HG02610 (cell line): Measurements from ENCODE around the gene LRP6.
"Not testable (repeated sequence)": the region's sequence is repeated elsewhere in the genome, so short reads cannot be mapped to it uniquely, and the experiment has no call there.

ENCODE experiments used
- ATAC-seq: cut with Tn5 transposase; IDR thresholded peaks from one replicate; pipeline ENCODE4 v1.9.1; 2021; ENCODE audit warnings: mild to moderate bottlenecking, moderate library complexity; ENCODE audit not compliant: unreplicated experiment

Gene LRP6

GRCh38 chr12:12266873-12267741 lies at the start of gene LRP6:
LRP6 (minus strand) TSS chr12:12267044; CDS start chr12:12266735, 309 bp downstream.
- peak; percentile 83 for ATAC-seq

GRCh38 chr12:12315838-12316237 lies 49.0 kb upstream of the LRP6 start:
- ATAC-seq: no peak

GRCh38 chr12:12310695-12311094 lies 43.9 kb upstream of the LRP6 start:
- ATAC-seq: not testable (repeated sequence)

- ATAC-seq: no peak
These were observed 38.9 kb upstream of the LRP6 start for GRCh38 chr12:12305568-12306300.

DNA sequence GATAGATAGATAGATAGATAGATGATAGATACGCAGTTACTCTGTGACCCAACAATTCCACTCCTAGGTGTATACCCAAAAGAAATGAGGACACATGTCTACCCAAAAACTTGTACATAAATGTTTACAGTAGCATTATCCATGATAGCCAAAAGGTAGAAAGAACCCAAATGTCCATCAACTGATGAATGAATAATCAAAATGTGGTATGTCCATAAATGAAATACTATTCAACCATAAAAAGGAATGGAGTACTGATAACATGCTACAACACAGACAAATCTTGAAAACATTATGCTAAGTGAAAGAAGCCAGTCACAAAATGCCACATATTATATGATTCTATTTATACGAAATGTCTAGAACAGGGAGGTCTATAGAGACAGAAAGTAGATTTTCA lies 36.1 kb upstream of the LRP6 start:
- no peak for ATAC-seq

GRCh38 chr12:12301122-12301521 lies 34.3 kb upstream of the LRP6 start:
- ATAC-seq: no peak

DNA sequence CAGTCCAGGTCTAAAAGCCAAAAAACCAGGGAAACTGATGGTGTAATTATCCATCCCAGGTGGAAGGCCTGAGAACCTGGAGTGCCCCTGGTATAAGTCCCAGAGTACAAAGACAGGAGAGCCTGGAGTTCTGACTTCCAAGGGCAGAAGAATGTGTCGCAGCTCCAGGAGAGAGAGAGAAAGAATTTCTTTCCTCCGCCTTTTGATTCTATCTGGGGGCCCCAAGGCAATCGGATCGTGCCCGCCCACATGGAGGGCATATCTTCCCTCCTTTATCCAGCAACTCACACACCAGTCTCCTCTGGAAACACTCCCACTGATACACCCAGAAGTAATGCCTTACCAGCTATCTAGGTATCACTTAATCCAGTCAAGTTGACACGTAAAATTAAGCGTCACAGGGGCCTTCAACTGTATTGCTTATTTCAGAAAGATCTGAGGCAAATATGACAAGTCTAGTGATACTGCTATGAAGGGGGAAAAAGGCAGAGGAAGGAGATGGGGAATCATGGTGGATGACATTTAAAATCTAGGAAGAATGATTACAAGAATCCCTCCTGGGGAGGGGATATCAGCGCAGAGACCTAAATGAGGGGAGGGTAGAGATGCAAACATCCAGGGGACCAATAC lies 30.5 kb upstream of the LRP6 start:
- no peak for ATAC-seq

DNA sequence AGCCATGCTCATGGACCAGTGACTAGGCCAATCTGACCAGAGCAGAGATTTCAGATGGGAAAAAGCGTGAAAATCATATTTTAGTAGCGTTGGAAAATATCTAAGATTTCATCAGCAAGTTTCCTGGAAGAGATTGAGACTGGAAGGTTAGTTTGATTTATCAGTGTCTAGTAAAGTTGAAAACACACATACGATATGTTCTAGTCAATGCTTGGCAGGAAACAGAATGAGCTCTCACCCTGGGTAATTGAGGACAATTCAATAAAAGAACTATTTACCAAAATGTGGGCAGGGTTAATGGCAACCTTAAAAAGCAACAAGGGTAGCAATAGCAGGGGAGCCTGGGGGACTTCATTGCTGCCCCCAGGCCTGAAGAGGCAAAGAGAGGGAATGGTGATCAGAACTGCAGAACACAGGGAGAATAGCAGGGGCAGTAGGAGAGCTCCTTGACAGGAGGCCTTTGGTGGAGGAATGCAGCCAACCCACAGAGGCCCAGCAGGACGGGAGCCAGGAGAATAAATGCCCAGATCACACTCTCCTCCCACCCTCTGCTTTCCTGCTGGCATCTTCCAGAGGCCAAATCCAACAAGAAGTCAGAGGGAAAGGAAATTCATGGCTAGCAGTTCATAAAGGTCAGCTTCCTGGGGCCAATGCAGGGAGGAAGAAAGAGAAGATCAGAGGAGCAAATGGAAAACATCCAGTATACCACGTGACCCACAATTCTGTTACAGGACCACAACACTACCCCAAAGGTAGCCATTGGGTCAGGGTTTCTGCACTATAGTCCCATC lies 27.6 kb upstream of the LRP6 start:
- no peak for ATAC-seq

- ATAC-seq: no peak
These were observed 23.4 kb upstream of the LRP6 start for GRCh38 chr12:12290206-12290605.

- no peak for ATAC-seq
These were observed 19.6 kb upstream of the LRP6 start for GRCh38 chr12:12286441-12286840.

DNA sequence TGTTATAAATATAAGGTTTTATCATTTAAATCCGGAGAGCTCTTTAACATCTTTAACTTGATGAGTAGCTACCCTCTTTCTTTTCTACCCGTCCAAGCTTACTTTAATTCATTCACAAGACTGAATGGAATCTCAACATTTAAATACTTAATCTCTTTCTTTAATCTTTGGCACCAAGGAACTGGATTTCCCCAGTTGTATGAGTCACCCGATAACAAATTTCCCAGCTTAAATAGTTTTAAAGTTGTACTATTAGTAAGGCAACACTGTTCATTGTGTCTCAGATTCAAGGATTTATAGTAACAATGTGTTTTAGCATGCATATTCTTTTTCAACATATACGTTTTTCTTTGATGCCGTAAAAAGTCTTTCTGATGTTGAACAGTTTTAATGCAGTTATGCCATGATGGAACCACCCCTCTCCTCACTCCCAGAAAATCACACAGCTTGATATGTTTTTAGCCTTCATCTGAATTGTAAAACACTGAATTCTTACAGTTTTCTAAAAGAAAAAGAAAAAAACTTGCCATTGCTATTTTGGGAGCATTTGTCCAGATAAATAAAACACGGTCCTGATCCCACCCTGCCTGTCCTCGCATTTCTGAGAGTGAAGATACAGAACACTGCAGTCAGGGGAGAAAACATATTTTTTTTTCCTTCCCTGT lies 16.0 kb upstream of the LRP6 start:
- ATAC-seq: no peak

DNA sequence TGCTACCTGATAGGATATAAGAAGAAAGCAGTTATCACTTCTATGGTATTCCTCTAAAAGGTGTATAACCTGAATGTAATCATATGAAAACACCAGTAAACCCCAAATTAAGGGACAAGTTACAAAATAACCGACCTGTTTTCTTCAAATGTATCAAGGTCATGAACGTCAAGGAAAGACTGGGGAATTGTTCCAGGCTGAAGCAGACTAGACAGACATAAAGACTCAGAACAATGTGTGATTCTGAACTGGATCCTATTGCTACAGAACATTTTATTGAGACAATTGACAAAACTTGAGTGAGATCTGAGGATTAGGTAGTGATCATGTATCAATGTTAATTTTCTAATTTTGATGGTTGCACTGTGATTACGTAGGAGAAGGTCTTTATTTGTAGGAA lies 15.4 kb upstream of the LRP6 start:
- no peak for ATAC-seq

- no peak for ATAC-seq
These were observed 14.3 kb upstream of the LRP6 start for GRCh38 chr12:12281134-12281533.

DNA sequence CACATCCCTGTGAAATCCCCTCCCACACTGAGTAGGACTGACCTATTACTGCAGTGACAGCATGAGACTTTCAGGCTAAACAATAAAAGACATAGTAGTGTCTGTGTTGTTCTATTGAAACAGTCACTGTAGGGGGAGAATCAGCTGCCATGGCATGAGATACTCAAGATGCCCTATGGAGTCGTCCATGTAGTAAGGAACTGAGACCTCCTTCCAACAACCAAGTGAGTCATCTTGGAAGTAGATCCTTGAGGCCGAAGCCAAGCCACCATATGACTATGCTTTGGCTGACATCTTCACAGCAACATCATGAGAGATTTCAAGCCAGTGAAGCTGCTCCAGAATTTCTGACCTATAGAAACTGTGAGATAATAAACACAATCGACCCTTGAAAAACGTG lies 12.1 kb upstream of the LRP6 start:
- ATAC-seq: no peak

- ATAC-seq: no peak
These were observed 9.0 kb upstream of the LRP6 start for GRCh38 chr12:12275874-12276273.

GRCh38 chr12:12273291-12273957 lies 6.6 kb upstream of the LRP6 start:
- no peak for ATAC-seq

GRCh38 chr12:12272869-12273268 lies 6.0 kb upstream of the LRP6 start:
- ATAC-seq: no peak

GRCh38 chr12:12270226-12270625 lies 3.4 kb upstream of the LRP6 start:
- no peak for ATAC-seq

DNA sequence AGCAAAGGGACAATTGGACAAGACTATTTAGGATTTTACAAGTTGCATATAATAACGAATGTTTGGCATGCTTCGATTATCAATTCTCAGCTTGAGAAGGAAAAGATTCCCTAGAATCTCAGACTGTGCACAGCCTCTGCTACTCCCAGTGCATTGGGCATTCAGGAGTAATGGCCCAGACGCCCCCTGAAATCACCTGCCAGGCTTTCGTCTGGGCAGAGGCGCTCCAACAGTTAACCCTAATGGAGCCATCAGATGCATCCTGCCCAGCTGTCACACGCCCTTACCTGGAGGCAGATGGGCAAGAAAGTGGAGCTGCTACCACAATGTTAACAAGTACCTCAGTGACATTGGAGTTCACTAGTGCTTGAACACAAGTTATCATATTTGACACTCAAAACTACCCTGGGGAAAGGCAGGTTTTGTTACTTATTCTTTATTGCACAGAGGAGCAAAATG lies 927 bp upstream of the LRP6 start:
- no peak for ATAC-seq

DNA sequence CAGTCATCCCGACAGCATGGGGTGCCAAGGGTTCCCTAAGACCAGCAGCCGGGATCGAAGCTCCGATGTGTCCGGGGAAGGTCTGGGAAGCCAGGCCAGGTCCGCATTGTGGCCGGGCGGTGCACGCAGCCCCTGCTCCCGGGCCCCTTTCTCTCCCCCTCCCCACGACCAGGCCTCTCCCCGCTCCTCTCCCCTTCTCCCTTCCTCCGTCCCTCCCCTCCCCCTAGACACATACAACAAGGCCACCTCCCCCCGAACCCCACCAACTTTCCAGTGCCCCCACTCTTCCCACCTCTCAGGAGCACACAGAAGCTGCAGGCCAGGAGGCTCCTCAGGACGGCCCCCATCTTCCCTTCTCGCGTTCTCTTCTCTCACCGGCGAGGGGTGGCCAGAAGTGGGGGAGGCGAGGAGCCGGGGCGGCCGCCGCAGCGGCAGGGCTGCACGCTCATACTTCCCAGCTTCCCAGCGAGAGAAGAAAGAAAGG lies 413 bp downstream of the LRP6 start:
- no peak for ATAC-seq
